SK-N-MC (cell line): ENCODE results near the gene TCF3.
A peak's percentile ranks its signal among the peaks of the same experiment; 100 is the strongest.

ENCODE experiments used
- DNase-seq: peaks from one replicate; pipeline ENCODE4 v3.0.0-alpha.2; 2011; ENCODE audit warnings: low read depth, low spot score
- H3K27ac ChIP-seq: fragments of 200-600 bp; sonication (generic); 2 replicates; pipeline ENCODE4 v1.5.1; 2016; ENCODE audit warnings: mixed run types
- H3K36me3 ChIP-seq: fragments of 200-600 bp; sonication (generic); 2 replicates; pipeline ENCODE4 v1.6.1; 2017; ENCODE audit warnings: antibody characterized with exemption, low read length, mixed read lengths; ENCODE audit not compliant: insufficient read depth
- H3K4me3 ChIP-seq: fragments of 200-600 bp; sonication (generic); 2 replicates; pipeline ENCODE4 v1.5.1; 2016
- H3K9ac ChIP-seq: fragments of 200-600 bp; sonication (generic); 2 replicates; pipeline ENCODE4 v1.8.0; 2017; ENCODE audit warnings: mixed run types, mixed read lengths; ENCODE audit not compliant: insufficient read length
- H3K9me3 ChIP-seq: fragments of 200-600 bp; sonication (generic); 2 replicates; pipeline ENCODE4 v1.6.1; 2017; ENCODE audit warnings: low read depth, mild to moderate bottlenecking, antibody characterized with exemption, low read length, moderate library complexity, mixed read lengths
- EZH2 ChIP-seq: fragments of 200-600 bp; sonication (generic); IDR thresholded peaks from one replicate; pipeline ENCODE4 v1.6.1; 2017; ENCODE audit warnings: antibody characterized with exemption
- FOXP2 ChIP-seq: optimal IDR thresholded peaks from 2 replicates; pipeline ENCODE3; 2011; ENCODE audit warnings: mild to moderate bottlenecking, moderate library complexity; ENCODE audit not compliant: insufficient read depth; ENCODE audit errors: extremely low read length, control extremely low read depth
- POLR2AphosphoS5 ChIP-seq: IDR thresholded peaks from 2 replicates; pipeline ENCODE4 v1.6.1; 2012; ENCODE audit warnings: mild to moderate bottlenecking, low read depth, low read length, borderline replicate concordance

The TCF3 gene

GRCh38 chr19:1654178-1654792 lies 1.9 kb upstream of the TCF3 start:
- Histone ChIP-seq H3K9me3 (no peaks in the 10 kb centered on the region), H3K36me3 (peaks cover 10% of the 10 kb centered on the region), H3K9ac (no peak overlapping the region), H3K4me3 (no peak overlapping the region), H3K27ac (no peak overlapping the region)
- DNase-seq: no peak
- TF ChIP-seq EZH2: no peak
- TF ChIP-seq FOXP2: no peak
- TF ChIP-seq POLR2AphosphoS5: no peak

GRCh38 chr19:1653300-1653628 lies 849 bp upstream of the TCF3 start:
- H3K9me3 ChIP-seq: no peaks in the 10 kb centered on the region
- H3K36me3 ChIP-seq: peaks cover 20% of the 10 kb centered on the region
- H3K4me3 ChIP-seq: peak overlapping the region; percentile 77
- TF ChIP-seq FOXP2 (no peak), EZH2 (no peak), POLR2AphosphoS5 (no peak)
- no peak for DNase-seq
- peak overlapping the region; percentile 78 for H3K9ac ChIP-seq
- peak overlapping the region; percentile 77; the same call in 1 of the 2 replicates for H3K27ac ChIP-seq

GRCh38 chr19:1651568-1652291 lies 685 bp downstream of the TCF3 start:
- Histone ChIP-seq H3K9me3 (no peaks in the 10 kb centered on the region), H3K9ac (peak overlapping the region; percentile 96), H3K36me3 (peaks cover 36% of the 10 kb centered on the region), H3K27ac (peak overlapping the region; percentile 97), H3K4me3 (peak overlapping the region; percentile 88)
- no peak for TF ChIP-seq FOXP2
- no peak for TF ChIP-seq EZH2
- TF ChIP-seq POLR2AphosphoS5: no peak
- no peak for DNase-seq

DNA sequence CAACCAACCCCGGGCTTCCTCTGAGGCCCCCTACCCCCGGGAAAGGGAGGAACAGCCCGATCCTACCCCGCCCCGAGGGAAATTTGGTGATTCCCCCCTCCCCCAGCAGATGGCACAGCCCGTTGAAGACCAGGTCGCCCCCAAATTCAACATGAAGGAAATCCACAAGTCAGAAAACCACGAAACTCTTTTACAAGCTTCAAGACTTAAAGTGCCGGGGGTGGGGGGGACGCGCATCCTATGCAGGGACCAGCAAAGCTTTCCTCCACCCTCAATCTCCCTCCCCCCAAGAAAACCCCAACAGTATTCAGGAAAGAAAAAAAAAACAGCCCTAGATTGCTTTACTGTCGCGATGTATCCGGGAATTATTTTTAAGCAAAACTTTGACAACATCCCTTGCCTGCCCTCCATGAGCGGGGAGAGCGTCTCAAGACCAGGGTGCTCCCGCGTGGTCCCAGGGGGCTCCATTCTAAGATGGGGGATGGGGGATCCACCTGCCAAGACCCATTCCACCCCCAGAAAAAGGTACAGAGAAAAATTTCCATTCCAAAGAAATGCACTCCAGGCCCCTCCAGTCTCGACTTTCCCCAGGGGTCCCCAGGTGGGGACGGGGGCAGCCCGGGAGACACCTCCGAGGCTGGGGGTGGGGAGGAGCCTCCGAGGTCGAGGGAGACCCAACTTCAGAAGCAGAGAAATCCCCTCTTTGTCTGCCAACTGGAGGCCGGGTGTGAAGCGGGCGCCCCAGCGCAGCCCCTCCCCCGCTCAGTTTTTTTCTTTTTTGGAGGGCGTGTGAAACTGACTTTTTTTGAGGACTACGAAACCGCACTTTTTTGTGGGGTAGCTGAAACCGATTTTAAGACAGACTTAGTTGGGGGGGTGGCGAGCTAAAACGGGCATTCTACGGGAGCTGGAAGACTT lies 1.5 kb downstream of the TCF3 start:
- H3K4me3 ChIP-seq: peak overlapping the region; percentile 88
- H3K27ac ChIP-seq: peak overlapping the region; percentile 97
- no peak for TF ChIP-seq EZH2
- no peak; the same call in 1 of the 2 replicates for TF ChIP-seq POLR2AphosphoS5
- TF ChIP-seq FOXP2: no peak
- peaks cover 44% of the 10 kb centered on the region for H3K36me3 ChIP-seq
- H3K9ac ChIP-seq: peak overlapping the region; percentile 96
- DNase-seq: no peak
- H3K9me3 ChIP-seq: no peaks in the 10 kb centered on the region

DNA sequence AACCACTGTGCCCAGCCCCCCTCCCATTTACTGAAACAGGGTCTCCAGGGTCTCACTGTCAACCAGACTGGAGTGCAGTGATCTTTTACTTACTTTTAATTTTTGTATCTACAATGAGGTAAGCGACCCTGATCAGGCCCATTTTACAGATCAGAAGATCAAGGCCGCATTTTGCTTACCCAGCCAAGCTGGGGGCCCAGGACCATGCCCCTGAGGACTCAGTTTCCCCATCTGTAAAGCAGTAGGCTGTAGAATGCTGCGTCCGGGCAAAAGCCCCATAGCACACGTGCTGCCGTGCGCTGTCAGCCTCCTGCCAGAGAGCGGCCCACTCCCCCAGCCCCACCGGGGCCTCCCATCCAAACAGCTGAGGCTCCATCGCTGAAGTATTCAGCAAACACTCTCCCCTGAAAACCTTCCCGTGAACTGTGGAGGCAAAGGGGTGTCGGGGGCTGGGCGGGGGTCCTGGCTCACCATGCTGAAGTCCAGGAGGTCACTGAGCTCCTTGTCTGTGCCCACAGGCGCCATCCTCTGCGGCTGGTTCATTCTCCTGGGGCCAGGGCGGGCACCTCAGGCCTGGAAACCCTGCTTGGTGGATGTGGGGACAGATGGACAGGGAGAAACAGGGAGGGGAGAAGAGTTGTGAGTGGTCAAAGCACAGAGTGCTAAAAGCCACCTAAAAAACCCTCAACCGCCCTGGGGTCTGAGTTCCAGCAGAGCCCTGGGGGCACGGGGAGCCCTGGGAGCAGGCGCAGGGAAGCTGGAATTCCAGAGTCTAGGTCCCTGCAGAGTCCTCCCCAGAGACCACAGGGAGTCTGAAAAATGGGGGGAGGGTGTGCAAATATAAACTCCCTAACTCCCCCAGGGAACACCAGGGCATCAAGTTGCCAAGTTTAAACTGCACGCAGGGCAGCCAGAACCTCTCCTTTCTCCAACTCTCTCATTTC lies 2.4 kb downstream of the TCF3 start:
- H3K4me3 ChIP-seq: peak overlapping the region; percentile 88
- peak overlapping the region; percentile 97 for H3K27ac ChIP-seq
- H3K9ac ChIP-seq: peak overlapping the region; percentile 96
- no peaks in the 10 kb centered on the region for H3K9me3 ChIP-seq
- DNase-seq: no peak
- TF ChIP-seq FOXP2 (peak; percentile 73), EZH2 (no peak), POLR2AphosphoS5 (peak; percentile 42)
- H3K36me3 ChIP-seq: peaks cover 53% of the 10 kb centered on the region

GRCh38 chr19:1648920-1649541 lies 3.4 kb downstream of the TCF3 start:
- no peak for DNase-seq
- H3K9me3 ChIP-seq: no peaks in the 10 kb centered on the region
- TF ChIP-seq POLR2AphosphoS5 (no peak), EZH2 (no peak), FOXP2 (no peak)
- no peak overlapping the region for H3K4me3 ChIP-seq
- peaks cover 62% of the 10 kb centered on the region for H3K36me3 ChIP-seq
- no peak overlapping the region for H3K9ac ChIP-seq
- H3K27ac ChIP-seq: no peak overlapping the region

- H3K36me3 ChIP-seq: peaks cover 67% of the 10 kb centered on the region
- peak overlapping the region; percentile 46; the same call in 1 of the 2 replicates for H3K27ac ChIP-seq
- no peak overlapping the region for H3K9ac ChIP-seq
- H3K9me3 ChIP-seq: no peaks in the 10 kb centered on the region
- TF ChIP-seq FOXP2 (no peak), EZH2 (no peak), POLR2AphosphoS5 (no peak)
- H3K4me3 ChIP-seq: no peak overlapping the region
- DNase-seq: no peak
These were observed 4.0 kb downstream of the TCF3 start for GRCh38 chr19:1648459-1648849.
